Stomach (tissue), 9 donors: ENCODE results near the gene SH3RF2. TPM values are rescaled to one million over a fixed set of nuclear protein-coding genes. Genes with fewer than 3 reads are reported as not detected.

ENCODE experiments used
- DNase-seq, 2 donors: peaks; one replicate each; pipeline versions ENCODE4 v3.0.0 to v3.0.0-alpha.2; 2013 to 2019
- H3K27ac ChIP-seq, 5 donors: fragments of 200-600 bp in 4 of 5; sonication (generic) in 4 of 5; one replicate each; pipeline ENCODE4 v1.5.1; 2013 to 2019; ENCODE audit warnings: mild to moderate bottlenecking in 1 of 5, moderate library complexity in 1 of 5
- H3K27me3 ChIP-seq, 3 donors: fragments of 200-600 bp; sonication (generic); one replicate each; pipeline ENCODE4 v1.5.1; 2017 to 2019; ENCODE audit warnings: mixed run types in 1 of 3
- H3K36me3 ChIP-seq, 4 donors: fragments of 200-600 bp; sonication (generic); 1 replicate in 3 of 4; 2 replicates in 1 of 4; pipeline ENCODE4 v1.5.1; 2016 to 2019
- H3K4me1 ChIP-seq, 4 donors: fragments of 200-600 bp; sonication (generic); one replicate each; pipeline ENCODE4 v1.5.1; 2016 to 2019
- H3K4me3 ChIP-seq, 4 donors: fragments of 200-600 bp; sonication (generic) in 3 of 4; one replicate each; pipeline ENCODE4 v1.5.1; 2016 to 2019; ENCODE audit warnings: mild to moderate bottlenecking in 1 of 4
- H3K9me3 ChIP-seq, 4 donors: fragments of 200-600 bp; sonication (generic); one replicate each; pipeline ENCODE4 v1.5.1; 2016 to 2019
- EP300 ChIP-seq: sonication (generic); formaldehyde crosslinking; IDR thresholded peaks from one replicate; pipeline ENCODE4 v1.6.1; 2017; ENCODE audit warnings: antibody characterized with exemption
- POLR2A ChIP-seq, 4 donors: fragments of 450-650 bp; IDR thresholded peaks; one replicate each; pipeline ENCODE4 v1.6.1; 2016; ENCODE audit warnings: antibody characterized with exemption in 4 of 4, control low read depth in 2 of 4, mild to moderate bottlenecking in 1 of 4, moderate library complexity in 1 of 4
- POLR2AphosphoS5 ChIP-seq, 3 donors: sonication (generic); formaldehyde crosslinking; IDR thresholded peaks; one replicate each; pipeline ENCODE4 v1.6.1; 2016; ENCODE audit warnings: antibody characterized with exemption in 3 of 3
- WGBS, 5 donors: extraction: QIAGEN DNeasy Blood & Tissue Kit in 3 of 5; methylation state at CpG; one replicate each; pipeline versions ENCODE4 v1.1.5 to v1.1.7; 2013 to 2018; 5-methylcytosine and 5-hydroxymethylcytosine counted together
- intact Hi-C: fragments of 100-400 bp; cut with DNase I; formaldehyde crosslinking; loops from one replicate; pipeline ENCODE4 v1.15.1; 2023; ENCODE audit warnings: low total_unique reads
- polyA plus RNA-seq, 3 donors: library from polyadenylated mRNA; stranded (reverse); fragments of 200-250 nt; gene quantifications; one replicate each; pipeline ENCODE4 v1.2.3, GENCODE V29; 2013
- total RNA-seq, 5 donors: library from RNA; depleted of rRNA; stranded (reverse); fragments of >200 nt; gene quantifications; one replicate each; pipeline versions ENCODE4 v1.1.0 to v1.2.3, GENCODE V29; 2014 to 2016
- TF ChIP-seq, protein P1 (sequence below), 7 experiments: fragments of 450-650 bp in 4 of 7; fragments of 200-600 bp in 3 of 7; sonication (generic) in 3 of 7; IDR thresholded peaks; one replicate each; pipeline ENCODE4 v1.5.1; 2016 to 2019; ENCODE audit warnings: antibody characterized with exemption in 7 of 7, control low read depth in 2 of 7, mild to moderate bottlenecking in 1 of 7
- donor health status: healthy with polysubstance abuse.
- donor health status: Bipolar disorder and iron deficiency.
- donor health status: healthy.

The SH3RF2 gene
- total and polyA plus RNA-seq, 8 donors: 20.8 to 62.0 (median 40.7) TPM

DNA sequence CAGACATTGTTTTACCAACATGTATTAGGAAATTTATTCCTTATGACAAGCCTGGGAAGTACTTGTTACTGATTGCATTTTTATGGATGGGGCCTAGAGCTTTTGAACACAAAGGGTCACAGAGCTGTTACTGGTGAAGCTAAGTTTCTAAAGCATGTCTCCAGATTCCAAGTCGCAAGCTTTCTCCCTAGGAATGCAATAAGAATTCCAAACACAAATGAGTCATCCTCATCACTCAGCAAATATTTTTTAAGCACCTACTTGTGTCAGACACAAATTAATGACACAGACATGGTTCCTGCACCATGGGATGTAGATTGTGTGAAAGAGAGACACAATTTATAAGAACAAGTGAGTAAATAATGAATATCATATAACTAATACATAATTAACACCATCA is 11.0 kb upstream of the SH3RF2 start:
- Histone ChIP-seq H3K36me3 (no peaks in the 10 kb centered on the region), H3K27ac (no peak overlapping the region), H3K27me3 (no peaks in the 10 kb centered on the region), H3K9me3 (no peaks in the 10 kb centered on the region), H3K4me1 (peaks cover 0 to 9% (median 4%) of the 10 kb centered on the region in 4 donors), H3K4me3 (no peak overlapping the region)
- 33 to 71% (median 42%) methylated on average over 1 of the region's 1 CpG for WGBS, 5 donors
- intact Hi-C loops: no loop called here
- no peak for TF ChIP-seq POLR2AphosphoS5 (IDR thresholded peaks at IDR 0.05)
- TF ChIP-seq, protein P1, sequence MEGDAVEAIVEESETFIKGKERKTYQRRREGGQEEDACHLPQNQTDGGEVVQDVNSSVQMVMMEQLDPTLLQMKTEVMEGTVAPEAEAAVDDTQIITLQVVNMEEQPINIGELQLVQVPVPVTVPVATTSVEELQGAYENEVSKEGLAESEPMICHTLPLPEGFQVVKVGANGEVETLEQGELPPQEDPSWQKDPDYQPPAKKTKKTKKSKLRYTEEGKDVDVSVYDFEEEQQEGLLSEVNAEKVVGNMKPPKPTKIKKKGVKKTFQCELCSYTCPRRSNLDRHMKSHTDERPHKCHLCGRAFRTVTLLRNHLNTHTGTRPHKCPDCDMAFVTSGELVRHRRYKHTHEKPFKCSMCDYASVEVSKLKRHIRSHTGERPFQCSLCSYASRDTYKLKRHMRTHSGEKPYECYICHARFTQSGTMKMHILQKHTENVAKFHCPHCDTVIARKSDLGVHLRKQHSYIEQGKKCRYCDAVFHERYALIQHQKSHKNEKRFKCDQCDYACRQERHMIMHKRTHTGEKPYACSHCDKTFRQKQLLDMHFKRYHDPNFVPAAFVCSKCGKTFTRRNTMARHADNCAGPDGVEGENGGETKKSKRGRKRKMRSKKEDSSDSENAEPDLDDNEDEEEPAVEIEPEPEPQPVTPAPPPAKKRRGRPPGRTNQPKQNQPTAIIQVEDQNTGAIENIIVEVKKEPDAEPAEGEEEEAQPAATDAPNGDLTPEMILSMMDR (IDR thresholded peaks at IDR 0.05): no peak
- DNase-seq: no peak

DNA sequence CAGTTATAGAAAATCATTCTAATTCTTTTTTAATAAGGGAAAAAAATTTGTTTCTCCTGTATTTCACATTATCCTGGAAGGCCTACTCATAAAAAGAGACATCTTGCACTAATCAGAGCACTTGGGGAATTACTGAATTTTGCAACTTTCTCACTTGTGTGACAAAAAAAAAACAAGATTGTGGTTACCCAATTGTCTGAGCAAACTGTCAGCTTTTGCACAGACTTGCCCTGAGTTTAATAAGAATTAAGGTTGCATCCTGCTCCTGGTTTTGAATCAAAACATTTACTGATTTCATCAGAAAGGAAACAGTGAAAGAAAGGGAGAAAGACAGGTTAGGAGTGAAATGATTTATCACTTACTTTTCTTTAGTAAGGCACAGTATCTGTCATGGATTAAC is 10.6 kb upstream of the SH3RF2 start:
- intact Hi-C loops: no loop called here
- no peak overlapping the region for H3K4me3 ChIP-seq
- peaks cover 0 to 9% (median 4%) of the 10 kb centered on the region in 4 donors for H3K4me1 ChIP-seq
- H3K27ac ChIP-seq: no peak overlapping the region
- H3K27me3 ChIP-seq: no peaks in the 10 kb centered on the region
- H3K36me3 ChIP-seq: no peaks in the 10 kb centered on the region
- TF ChIP-seq POLR2A (IDR thresholded peaks at IDR 0.05) (no peak), EP300 (no peak), POLR2AphosphoS5 (IDR thresholded peaks at IDR 0.05) (no peak)
- TF ChIP-seq, protein P1 (IDR thresholded peaks at IDR 0.05): no peak
- DNase-seq: no peak
- H3K9me3 ChIP-seq: no peaks in the 10 kb centered on the region

DNA sequence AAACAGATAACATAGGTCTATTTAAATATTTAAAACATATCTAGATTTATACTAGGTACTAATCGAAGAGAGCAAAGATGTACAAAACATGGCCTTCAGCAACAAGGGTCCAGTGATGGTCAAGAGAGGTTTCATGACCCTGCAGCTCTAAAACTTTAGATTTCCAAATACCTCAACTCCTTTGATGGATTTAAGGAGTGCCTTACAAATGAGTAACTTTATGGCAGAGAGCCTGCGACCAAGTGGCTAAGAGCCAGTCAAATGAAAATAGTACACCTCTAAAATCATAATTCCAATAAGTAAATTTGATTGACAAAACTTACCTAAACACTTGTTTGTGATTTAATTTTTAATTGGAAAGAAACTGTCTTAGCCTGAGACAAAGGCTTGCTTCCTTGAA is 4.7 kb upstream of the SH3RF2 start:
- TF ChIP-seq, protein P1 (IDR thresholded peaks at IDR 0.05): no peak
- TF ChIP-seq EP300: no peak
- no peak for TF ChIP-seq POLR2A (IDR thresholded peaks at IDR 0.05)
- TF ChIP-seq POLR2AphosphoS5 (IDR thresholded peaks at IDR 0.05): no peak
- no peak for DNase-seq
- Histone ChIP-seq H3K36me3 (no peaks in the 10 kb centered on the region), H3K4me1 (peaks cover 0 to 15% (median 11%) of the 10 kb centered on the region in 4 donors), H3K4me3 (no peak overlapping the region), H3K27ac (no peak overlapping the region), H3K9me3 (no peaks in the 10 kb centered on the region), H3K27me3 (peaks cover 0 to 4% (median 0%) of the 10 kb centered on the region in 3 donors)
- 44 to 56% (median 55%) methylated on average over 2 of the region's 2 CpGs for WGBS, 5 donors
- intact Hi-C loops: no loop called here

DNA sequence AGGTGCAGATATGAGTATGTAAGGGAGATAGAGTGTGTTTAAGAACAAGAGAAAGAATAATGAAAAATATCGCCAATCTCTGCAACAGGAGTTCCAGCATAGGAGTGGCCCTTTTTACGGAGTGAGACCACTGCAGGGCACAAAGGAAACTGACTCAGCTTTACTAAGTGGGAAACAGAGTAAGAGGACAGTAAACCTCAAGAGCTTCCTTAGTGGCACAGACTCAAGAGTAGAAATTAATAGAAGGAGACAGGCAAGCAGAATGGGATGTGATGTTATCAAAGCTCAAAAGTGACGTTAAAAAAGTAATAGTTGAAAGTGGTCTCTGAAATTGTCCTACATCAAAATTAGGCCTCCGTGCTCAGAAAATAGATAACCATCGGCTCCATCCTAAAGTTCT is 2.1 kb upstream of the SH3RF2 start:
- Histone ChIP-seq H3K4me1 (peaks cover 0 to 24% (median 14%) of the 10 kb centered on the region in 4 donors), H3K27me3 (peaks cover 0 to 11% (median 0%) of the 10 kb centered on the region in 3 donors), H3K4me3 (no peak overlapping the region), H3K36me3 (no peaks in the 10 kb centered on the region), H3K27ac (no peak overlapping the region), H3K9me3 (no peaks in the 10 kb centered on the region)
- TF ChIP-seq, protein P1 (IDR thresholded peaks at IDR 0.05): no peak
- no peak for TF ChIP-seq EP300
- TF ChIP-seq POLR2A (IDR thresholded peaks at IDR 0.05): no peak
- TF ChIP-seq POLR2AphosphoS5 (IDR thresholded peaks at IDR 0.05): no peak
- intact Hi-C loops: no loop called here
- WGBS, 5 donors: 69 to 85% (median 80%) methylated on average over 5 of the region's 5 CpGs
- no peak for DNase-seq
